ENCODE data around the gene KIFC1.
"Not testable (repeated sequence)": the region's sequence is repeated elsewhere in the genome, so short reads cannot be mapped to it uniquely, and the experiment has no call there.

KIFC1 gene

DNA sequence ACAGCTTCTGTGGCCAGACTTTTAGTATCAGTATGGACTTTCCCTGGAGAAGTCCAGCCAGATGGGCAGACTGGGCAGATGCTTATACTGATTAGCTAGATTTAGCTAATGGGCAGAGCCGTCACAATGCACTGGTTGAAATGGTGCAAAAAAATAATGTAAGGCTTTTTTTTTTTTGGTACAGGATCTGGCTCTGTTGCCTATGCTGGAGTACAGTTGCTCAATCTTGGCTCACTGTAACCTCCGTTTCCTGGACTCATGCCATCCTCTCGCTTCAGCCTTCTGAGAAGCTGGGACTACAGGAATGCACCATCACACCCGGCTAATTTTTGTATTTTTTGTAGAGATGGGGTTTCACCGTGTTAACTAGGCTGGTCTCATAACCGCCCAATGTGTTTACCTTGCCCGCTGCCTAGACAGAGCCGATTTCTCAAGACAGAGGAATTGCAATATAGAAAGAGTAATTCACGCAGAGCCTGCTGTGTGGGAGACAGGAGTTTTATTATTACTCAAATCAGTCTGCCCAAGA is 16.4 kb upstream of the KIFC1 start:
- no peak for DNase-seq (ENCODE audit: low spot score)

DNA sequence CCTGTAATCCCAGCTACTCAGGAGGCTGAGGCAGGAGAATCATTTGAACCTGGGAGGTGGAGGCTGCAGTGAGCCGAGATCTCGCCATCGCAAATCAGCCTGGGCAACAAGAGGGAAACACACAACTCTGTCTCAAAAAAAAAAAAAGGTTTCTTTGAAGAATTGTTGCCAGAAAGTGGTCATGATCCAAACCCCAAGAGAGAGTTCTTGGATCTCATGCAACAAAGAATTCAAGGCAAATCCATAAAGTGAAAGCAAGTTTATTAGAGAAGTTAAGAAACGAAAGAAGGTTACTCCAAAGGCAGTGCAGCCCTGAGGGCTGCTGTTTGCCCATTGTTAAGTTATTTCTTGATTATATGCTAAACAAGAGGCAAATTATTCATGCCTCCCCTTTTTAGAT is 14.5 kb upstream of the KIFC1 start:
- DNase-seq (ENCODE audit: low spot score): no peak

DNA sequence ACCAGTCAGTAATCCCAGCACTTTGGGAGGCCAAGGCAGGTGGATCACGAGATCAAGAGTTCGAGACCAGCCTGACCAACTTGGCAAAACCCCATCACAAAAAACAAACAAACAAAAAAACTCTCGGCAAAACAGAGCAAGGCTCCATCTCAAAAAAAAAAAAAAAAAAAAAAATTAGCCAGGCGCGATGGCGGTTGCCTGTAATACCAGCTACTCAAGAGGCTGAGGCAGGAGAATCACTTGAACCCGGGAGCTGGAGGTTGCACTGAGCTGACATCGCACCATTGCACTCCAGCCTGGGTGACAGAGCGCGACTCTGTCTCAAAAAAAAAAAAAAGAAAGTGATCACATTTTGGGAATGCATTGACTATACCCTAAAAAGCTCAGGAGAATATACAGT is 12.4 kb upstream of the KIFC1 start:
- DNase-seq (ENCODE audit: low spot score): not testable (repeated sequence)

DNA sequence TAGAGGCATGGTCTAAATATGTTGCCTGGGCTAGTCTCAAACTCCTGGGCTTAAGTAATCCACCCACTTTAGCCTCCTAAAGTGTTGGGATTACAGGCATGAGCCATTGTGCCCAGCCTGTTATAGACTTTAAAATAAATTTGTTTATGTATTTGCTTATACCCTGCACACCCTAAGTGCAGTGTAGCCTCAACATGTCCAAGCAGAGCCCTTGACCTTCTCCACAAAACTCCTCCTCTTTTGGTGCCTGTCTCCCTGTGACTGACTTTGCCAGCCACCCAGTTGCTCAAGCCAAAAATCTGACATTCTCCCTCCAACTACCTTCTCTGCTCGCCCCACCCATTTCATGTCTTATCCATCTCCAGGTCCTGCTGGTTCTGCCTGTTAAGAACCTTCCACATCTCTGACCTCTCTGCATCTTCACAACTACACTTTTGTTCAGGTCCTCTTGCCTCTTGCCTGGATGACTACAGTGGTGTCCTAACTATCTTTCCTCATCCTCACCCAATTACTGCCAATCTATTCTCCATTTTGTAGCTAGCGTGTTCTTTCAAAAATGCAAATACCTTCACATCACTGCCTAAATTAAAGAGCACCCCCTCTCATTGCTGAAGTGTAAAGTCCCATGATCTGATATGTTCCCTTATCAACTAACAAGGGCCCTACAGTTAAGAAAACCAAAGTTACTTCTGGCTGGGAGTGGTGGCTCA is 11.2 kb upstream of the KIFC1 start:
- DNase-seq (ENCODE audit: low spot score): no peak

DNA sequence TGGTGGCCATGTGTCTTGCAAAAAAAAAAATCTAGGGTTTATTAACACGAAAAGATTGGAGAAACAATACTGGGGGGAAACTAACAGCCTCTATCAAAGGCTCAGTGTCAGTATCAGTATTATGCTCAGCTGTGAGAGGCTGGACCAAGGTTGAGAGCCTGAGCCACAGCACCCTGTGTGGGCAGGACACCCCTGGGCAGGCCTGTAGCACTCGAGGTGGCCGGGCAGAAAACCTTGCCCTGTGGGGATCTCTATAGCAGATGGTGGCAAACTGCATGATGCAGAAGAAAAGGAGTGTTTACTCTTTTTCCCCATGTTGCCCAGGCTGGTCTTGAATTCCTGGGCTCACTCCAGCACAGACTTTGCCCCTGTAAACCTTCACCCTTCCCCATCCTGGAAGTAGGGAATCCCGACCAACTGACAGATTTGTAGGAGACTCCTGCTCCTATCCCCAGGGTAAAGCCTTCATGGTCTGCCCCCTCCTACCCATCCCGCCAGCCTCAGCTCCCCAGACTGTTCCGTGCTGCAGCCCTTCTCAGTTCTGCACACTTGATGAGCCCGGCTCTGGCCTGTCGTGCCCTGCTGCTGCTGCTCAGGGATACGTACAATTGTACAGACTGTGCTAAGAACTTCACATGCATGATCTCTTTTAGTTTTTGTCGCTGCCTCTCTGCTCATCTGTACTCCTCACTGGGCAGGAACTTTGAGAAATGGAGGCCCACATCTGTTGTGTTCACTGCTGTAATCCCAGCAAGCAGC is 8.0 kb upstream of the KIFC1 start:
- DNase-seq (ENCODE audit: low spot score): no peak

DNA sequence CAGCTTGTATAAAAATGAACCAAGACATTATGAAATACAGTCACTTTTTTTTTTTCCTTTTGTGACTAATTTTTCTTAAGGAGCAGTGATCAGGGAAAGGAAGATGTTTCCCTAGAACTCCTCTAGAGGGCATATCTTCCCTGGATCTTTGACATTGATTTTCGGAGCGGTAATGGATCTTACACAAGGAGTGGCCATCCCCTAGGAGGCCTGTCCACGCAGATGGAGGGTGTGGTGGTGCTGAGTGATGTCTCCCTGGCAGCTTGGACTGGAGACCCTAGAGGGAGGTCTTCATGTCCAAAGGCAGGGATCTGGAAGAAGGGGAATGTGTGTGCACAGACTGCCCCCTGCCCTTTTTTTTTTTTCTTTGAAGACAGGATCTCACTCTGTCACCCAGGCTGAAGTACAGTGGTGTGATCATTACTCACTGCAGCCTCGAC is 7.0 kb upstream of the KIFC1 start:
- DNase-seq (ENCODE audit: low spot score): no peak

DNA sequence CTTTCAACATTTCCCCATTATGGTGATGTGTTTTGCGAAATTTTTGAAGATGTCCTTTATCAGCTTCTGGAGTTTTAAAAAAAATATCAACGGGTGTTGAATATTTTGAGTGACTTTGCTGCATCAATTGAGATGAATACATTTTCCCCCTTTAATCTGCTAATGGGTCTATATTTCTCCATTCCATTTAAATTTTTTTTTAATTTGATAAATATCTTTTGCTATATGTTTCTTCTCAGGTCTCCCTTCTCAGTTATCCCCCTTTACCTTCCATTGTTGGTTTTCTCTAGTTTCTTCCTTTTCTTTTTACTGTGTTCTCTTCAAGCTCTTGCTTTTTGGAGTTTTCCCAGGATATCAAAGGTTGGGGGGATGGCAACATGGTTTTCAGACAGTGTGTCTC is 1.4 kb upstream of the KIFC1 start:
- no peak for DNase-seq (ENCODE audit: low spot score)

DNA sequence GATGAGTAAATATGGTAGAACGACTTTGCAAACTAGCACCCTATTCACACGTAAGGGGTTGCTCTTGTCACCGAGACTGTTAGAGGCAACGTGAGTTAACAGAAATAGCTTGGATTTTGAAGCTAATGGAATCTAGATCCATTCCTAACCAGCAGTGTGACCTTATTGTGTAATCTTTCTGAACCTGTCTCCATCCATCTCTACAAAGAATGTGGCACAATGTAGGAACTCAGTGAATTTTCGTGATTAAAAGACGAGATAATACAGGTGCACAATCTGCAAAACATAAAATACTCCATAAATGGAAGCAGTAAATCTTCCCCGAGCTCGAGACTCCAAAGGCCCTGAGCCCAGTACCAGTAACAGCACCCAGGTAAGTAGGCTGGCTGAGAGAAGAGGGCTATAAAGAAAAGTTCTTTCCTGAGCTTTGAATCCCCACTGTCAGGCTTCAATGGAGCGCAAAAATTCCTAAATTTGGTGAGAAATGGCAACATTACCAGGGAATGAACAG is 801 bp upstream of the KIFC1 start:
- no peak for DNase-seq (ENCODE audit: low spot score)

DNA sequence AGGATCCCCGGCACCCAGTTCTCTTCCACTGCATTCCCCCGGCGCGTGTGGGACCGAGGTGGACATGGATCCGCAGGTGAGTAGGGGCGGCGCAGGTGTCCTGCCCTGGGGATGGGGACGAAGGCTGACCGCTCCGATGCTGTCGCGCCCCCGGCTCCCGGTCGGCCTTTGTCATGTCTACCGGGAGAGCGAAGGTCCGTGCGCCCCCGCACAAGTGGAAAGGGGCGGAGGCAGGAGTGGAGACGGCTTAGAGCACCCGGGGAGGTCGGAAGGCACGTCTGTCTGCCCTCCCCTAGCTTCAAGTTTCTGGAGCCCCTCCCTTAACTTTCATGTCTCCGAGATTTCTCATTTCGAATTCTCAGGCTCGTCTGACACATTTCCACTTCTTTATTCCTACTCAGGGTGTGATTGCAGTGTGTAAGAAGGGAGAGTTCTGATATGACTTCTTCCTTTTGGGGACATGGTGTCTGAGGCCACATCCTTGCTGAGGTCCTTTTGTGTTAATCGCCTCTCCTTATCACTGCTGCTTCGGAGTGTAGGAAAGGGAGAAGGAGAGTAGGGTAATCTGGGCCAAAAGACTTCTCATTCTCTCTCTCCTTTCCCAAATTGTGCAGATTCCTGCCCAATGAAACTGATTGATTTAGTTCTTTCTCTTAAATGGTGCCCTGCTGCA is 435 bp downstream of the KIFC1 start:
- no peak for DNase-seq (ENCODE audit: low spot score)

DNA sequence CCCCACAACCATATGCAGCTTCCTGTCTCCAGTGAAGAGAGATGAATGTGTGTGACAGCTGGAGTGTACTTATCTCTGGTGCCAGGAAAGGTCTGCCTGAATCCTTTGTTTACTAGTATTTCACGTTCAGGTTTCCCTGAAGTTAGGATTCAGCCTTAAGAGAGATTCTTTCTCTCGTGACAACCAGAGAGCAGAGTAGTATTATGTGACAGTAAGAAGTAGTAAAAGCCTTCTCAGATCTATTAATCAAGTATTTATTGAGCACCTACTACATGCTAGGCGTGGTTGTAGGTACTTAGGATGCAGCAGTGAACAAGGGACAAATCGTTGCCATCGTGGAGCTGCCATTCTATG is 949 bp downstream of the KIFC1 start:
- no peak for DNase-seq (ENCODE audit: low spot score)

DNA sequence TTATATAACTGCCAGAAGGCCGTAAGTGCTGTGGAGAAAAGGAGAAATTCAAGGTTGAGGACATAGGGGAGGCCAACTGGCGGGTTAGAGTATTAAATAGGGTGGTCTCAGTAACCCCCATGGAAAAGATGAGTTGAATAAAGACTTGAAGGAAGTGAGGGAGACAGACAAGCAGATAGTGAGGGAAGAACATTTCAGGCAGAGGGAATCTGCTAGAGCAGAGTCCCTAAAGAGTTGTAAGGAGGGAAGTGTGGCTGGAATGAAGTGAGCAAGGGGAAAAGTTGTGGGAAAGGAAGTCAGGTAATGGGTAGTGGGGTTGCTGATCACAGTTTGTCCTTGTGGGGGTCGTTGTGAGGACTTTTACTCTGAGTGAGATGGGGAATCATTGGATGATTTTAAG is 1.4 kb downstream of the KIFC1 start:
- no peak for DNase-seq (ENCODE audit: low spot score)

DNA sequence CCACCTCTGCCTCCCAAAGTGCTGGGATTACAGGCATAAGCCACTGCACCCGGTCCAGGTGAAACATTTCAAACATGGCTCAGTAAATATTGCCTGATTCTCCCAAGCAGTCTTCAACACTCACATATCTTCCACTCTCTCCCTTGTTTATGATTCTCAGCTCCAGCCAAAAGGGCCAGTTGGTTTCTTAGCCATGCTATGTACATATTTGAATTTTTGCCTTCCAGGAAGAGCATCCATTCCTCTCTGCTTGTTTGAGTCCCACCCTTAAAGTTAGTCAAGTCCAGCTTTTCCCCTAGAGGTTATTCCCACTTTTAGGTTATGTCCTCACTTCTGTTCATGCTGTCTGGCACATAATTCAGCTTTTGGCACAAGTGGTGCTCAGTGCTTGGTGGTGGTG is 5.9 kb downstream of the KIFC1 start:
- DNase-seq (ENCODE audit: low spot score): no peak

DNA sequence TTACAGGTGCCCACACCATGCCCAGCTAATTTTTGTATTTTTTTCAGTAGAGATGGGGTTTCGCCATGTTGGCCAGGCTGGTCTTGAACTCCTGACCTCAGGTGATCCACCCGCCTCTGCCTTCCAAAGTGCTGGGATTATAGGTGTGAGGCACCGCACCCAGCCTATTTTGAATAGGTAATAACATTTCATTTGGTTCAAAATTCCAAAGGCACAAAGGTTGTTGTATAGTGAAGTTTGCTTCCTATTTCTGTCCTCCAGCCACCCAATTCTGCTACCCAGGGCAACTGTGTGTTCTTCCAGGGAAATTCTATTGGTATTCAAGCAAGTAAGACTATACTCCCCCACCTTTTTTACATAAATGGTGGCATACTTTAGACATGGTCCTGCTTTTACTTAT is 7.0 kb downstream of the KIFC1 start:
- not testable (repeated sequence) for DNase-seq (ENCODE audit: low spot score)

DNA sequence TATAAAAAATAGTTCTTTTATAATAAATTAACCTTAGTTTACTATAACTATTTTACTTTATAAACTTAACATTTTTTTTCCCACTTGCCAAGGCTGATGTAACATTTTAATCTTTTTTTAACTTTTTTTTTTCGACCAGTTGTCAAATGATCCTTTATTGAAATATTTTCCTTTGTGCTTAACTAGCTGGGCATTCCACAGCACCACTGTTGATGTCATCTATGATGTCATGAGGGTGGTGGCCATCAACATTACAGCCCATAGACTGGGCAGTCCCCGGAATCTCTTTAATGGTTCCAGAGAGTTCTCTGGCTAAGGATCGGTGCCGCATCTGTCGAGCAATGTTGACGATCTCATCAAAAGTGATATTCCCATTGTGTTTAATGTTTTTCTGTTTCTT is 8.3 kb downstream of the KIFC1 start:
- DNase-seq (ENCODE audit: low spot score): not testable (repeated sequence)

DNA sequence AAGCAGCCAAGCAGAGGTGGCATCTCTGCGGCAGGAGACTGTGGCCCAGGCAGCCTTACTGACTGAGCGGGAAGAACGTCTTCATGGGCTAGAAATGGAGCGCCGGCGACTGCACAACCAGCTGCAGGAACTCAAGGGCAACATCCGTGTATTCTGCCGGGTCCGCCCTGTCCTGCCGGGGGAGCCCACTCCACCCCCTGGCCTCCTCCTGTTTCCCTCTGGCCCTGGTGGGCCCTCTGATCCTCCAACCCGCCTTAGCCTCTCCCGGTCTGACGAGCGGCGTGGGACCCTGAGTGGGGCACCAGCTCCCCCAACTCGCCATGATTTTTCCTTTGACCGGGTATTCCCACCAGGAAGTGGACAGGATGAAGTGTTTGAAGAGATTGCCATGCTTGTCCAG is 13.3 kb downstream of the KIFC1 start:
- no peak for DNase-seq (ENCODE audit: low spot score)

DNA sequence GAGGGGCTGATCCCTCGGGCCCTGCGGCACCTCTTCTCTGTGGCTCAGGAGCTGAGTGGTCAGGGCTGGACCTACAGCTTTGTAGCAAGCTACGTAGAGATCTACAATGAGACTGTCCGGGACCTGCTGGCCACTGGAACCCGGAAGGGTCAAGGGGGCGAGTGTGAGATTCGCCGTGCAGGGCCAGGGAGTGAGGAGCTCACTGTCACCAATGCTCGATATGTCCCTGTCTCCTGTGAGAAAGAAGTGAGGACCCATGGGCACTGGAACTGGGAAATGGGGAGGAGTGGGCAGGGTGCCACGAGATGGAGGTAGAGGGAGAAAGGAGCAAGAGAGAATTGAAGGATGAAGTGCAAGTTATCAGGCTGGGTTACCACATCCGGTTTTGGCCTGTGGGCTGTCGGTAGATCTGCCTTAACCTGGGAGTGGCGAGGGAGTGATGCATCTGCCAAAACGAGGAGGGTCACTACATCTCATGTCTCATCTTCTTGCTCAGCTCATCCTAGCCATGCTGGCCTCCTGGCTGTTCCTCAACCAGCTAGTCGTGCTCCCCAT is 13.8 kb downstream of the KIFC1 start:
- no peak for DNase-seq (ENCODE audit: low spot score)

DNA sequence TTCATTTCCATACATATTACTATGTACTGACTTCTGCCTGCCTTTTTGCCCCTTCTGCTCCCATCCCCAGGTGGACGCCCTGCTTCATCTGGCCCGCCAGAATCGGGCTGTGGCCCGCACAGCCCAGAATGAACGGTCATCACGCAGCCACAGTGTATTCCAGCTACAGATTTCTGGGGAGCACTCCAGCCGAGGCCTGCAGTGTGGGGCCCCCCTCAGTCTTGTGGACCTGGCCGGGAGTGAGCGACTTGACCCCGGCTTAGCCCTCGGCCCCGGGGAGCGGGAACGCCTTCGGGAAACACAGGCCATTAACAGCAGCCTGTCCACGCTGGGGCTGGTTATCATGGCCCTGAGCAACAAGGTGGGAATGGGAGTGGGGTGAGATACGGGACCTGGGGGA is 14.5 kb downstream of the KIFC1 start:
- DNase-seq (ENCODE audit: low spot score): no peak

DNA sequence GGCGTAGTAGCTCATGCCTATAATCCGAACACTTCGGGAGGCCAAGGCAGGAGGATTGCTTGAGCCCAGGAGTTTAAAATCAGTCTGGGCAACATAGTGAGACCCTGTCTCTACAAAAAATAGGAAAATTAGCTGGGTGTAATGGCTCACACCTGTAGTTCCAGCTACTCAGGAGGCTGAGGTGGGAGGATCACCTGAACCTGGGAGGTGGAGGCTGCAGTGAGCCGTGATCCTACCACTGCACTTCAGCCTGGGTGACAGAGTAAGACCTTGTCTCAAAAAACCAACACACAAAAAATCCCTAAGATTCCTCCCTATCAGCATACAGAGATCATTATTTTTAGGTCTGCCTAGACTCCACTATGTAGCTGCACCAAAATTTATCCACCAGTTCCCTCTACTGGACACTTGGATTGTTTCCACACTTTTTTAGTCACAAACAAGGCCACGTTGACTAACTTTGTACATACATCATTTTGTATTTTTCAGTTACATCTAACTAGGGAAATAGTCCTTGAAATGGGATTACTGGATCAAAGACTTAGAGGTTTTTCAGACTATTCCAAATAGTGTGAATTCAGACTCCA is 15.6 kb downstream of the KIFC1 start:
- no peak for DNase-seq (ENCODE audit: low spot score)

DNA sequence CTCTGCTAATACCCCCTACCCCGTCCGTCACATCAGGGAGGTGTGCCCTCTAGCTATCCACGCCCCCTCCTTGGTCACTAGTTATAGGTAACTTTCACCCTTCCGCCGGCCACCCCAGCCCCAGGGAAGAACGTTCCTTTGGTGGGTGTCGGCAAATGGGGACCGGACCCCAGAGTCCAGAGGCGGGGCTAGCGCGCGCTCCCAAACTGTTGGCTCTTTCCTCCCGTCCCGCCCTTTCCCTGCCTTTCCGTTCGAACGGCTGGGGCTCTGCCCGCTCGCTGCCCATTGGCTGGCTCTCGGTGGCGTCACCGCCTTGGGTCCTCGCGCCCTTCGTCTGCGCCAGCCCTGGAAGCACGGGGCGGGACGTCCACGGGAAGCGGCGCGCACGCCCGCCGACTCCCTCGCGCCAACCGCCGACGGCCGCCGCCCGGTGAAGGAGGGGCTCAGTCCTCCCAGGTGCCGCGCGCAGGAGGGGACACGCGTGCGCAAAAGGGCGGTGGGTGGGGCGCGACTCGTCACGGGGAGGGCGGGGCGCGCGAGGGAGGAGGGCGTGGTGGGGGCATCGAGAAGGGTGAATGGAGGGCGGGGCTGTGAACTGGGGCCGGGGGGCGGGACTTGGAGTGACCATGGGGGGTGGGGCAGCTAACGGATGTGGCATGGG is 18.6 kb downstream of the KIFC1 start:
- DNase-seq (ENCODE audit: low spot score): peak; percentile 86

DNA sequence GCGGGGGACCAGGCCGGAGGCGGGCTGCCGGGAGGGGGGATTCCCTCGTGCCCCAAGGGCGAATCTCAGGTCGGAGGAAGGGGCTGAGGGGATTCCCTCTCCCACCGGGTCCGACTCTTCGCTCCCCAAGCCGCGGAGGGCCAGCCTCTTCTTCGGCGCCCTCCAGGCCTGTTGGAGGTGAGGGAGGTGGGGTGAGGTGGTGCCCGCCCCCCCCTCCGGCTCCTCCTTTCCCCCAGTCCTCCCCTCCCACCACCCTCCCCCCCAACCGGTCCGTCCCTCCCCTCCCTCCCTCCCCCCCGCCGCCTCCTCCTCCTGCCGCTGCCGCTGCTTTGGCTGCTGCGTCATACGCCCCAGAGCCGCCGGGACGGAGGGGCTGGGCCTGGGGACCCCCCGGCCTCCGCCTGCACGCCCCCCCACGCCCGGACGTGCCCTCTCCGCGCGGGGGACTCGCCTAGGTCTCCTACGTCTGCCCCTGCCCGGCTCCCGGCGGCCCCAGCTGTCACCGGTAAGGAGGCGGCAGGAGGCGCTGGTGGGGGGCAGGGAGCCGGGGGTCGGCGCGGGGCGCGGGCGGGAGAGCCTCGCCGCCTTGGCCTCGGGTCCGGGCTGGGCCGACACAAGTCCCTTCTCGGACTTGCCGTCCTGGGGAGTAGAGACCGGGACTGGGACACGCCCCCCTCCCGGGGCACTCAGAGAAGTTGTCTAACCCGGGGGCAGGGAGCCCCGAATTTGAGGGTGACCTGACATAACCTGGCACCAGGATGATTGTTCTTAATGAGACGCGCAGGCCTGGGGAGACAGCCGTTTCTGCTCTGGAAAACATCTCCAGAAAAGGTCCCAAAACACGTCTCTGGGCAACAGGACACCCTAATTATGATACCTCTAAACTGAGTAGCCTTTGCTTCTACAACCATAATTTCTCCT is 19.3 kb downstream of the KIFC1 start, which contains the start of gene PHF1:
PHF1 (plus strand) TSS at position 304 of the 921 bp plus-strand sequence. CDS start 1,250 bp downstream, outside the sequence.
- DNase-seq (ENCODE audit: low spot score): peak; percentile 68
